Large intestine (tissue), 12 donors: ENCODE results near the gene ZNF776. TPM values are rescaled to one million over a fixed set of nuclear protein-coding genes. Genes with fewer than 3 reads are reported as not detected.

Experiments used
- DNase-seq, 2 donors: peaks; one replicate each; pipeline versions ENCODE4 v3.0.0 to v3.0.0-alpha.2; 2013
- H3K27ac ChIP-seq: one replicate; pipeline ENCODE4 v1.5.1; 2013; ENCODE audit warnings: low read length
- H3K27me3 ChIP-seq: 2 replicates; pipeline ENCODE4 v1.6.1; 2013; ENCODE audit warnings: low read length; ENCODE audit not compliant: control insufficient read depth, insufficient read depth
- H3K36me3 ChIP-seq: 2 replicates; pipeline ENCODE4 v1.6.1; 2013; ENCODE audit warnings: low read length; ENCODE audit not compliant: control insufficient read depth, insufficient read depth
- H3K4me1 ChIP-seq: one replicate; pipeline ENCODE4 v1.6.1; 2013; ENCODE audit warnings: low read length; ENCODE audit not compliant: control insufficient read depth, insufficient read depth
- H3K4me3 ChIP-seq: one replicate; pipeline ENCODE4 v1.5.1; 2013; ENCODE audit warnings: low read length
- H3K9me3 ChIP-seq: one replicate; pipeline ENCODE4 v1.6.1; 2013; ENCODE audit warnings: mild to moderate bottlenecking, low read depth, low read length, moderate library complexity; ENCODE audit not compliant: control insufficient read depth
- WGBS: methylation state at CpG from one replicate; pipeline ENCODE4 v1.1.5; 2013; ENCODE audit warnings: low lambda C conversion rate; ENCODE audit not compliant: insufficient coverage; 5-methylcytosine and 5-hydroxymethylcytosine counted together
- long read RNA-seq, 11 donors: transcript quantifications; one replicate each; lab custom pipeline, GENCODE V29; 2026
- polyA plus RNA-seq: library from polyadenylated mRNA; unstranded; fragments of 120-200 nt; gene quantifications from one replicate; pipeline ENCODE4 v1.2.1, GENCODE V29; 2013

ZNF776 gene
- 21.3 TPM for polyA plus RNA-seq
- long read RNA-seq, donor 1, full-length matches to known transcripts, result 1 of 1 reads
- long read RNA-seq, donor 1, partial matches to known transcripts, result 0 of 1 reads
- long read RNA-seq, donor 1, other reads (novel, unspliced or antisense), result 0 of 1 reads
- long read RNA-seq, donor 2, full-length matches to known transcripts, result 4 of 4 reads
- long read RNA-seq, donor 2, partial matches to known transcripts, result 0 of 4 reads
- long read RNA-seq, donor 2, other reads (novel, unspliced or antisense), result 0 of 4 reads
- long read RNA-seq, donor 3, full-length matches to known transcripts, result 3 of 8 reads
- long read RNA-seq, donor 3, partial matches to known transcripts, result 5 of 8 reads
- long read RNA-seq, donor 3, other reads (novel, unspliced or antisense), result 0 of 8 reads
- long read RNA-seq, donor 4, full-length matches to known transcripts, result 1 of 1 reads
- long read RNA-seq, donor 4, partial matches to known transcripts, result 0 of 1 reads
- long read RNA-seq, donor 4, other reads (novel, unspliced or antisense), result 0 of 1 reads
- long read RNA-seq, donor 5, result 0 reads
- long read RNA-seq, donor 6, full-length matches to known transcripts, result 4 of 4 reads
- long read RNA-seq, donor 6, partial matches to known transcripts, result 0 of 4 reads
- long read RNA-seq, donor 6, other reads (novel, unspliced or antisense), result 0 of 4 reads
- long read RNA-seq, donor 7, full-length matches to known transcripts, result 2 of 2 reads
- long read RNA-seq, donor 7, partial matches to known transcripts, result 0 of 2 reads
- long read RNA-seq, donor 7, other reads (novel, unspliced or antisense), result 0 of 2 reads
- long read RNA-seq, donor 8, full-length matches to known transcripts, result 6 of 6 reads
- long read RNA-seq, donor 8, partial matches to known transcripts, result 0 of 6 reads
- long read RNA-seq, donor 8, other reads (novel, unspliced or antisense), result 0 of 6 reads
- long read RNA-seq, donor 9, full-length matches to known transcripts, result 5 of 5 reads
- long read RNA-seq, donor 9, partial matches to known transcripts, result 0 of 5 reads
- long read RNA-seq, donor 9, other reads (novel, unspliced or antisense), result 0 of 5 reads
- long read RNA-seq, donor 10, full-length matches to known transcripts, result 7 of 7 reads
- long read RNA-seq, donor 10, partial matches to known transcripts, result 0 of 7 reads
- long read RNA-seq, donor 10, other reads (novel, unspliced or antisense), result 0 of 7 reads
- long read RNA-seq, donor 11, full-length matches to known transcripts, result 1 of 1 reads
- long read RNA-seq, donor 11, partial matches to known transcripts, result 0 of 1 reads
- long read RNA-seq, donor 11, other reads (novel, unspliced or antisense), result 0 of 1 reads

DNA sequence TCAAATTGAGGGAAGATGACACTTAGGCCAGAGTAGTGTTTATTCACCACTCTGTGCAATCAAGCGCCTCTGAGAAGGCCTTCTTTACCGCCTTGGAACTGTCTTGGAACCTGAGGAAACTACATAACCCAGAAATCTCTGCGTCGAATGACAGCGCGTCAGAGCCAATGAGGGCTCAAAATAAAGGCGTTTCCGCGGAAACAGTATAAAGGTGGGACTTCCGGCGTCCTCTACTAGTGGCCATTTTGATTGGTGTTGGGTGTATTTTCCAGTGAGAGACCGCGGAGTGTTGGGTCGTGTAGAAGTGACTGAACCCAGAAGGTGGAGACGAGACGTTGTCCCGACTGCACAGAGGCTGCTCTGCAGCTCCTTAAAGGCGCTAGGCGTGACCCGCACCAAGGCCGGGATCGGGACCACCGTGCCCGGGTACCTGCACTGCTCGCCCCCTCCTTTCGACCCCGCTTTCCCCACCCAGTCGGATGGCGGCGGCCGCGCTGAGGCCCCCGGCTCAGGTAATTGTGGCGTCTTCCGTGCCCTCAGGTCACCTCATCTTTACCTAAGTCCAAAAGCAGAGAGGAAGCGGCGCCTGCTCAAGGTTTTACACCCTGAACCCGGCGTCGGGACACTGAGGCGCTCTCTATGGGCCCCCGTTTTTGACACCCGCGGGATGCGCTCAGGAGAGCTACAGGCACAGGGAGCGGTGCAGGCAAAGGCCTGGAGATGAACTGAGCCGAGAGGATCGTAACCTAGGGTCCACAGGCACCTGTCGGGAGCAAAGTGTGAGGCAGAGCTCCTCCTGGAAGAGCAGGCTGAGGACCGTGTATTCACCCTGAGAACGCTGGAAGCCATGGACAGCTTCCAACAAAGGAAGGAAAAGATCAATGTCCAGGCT is at the start of gene ZNF776:
ZNF776 (plus strand) TSS at position 236 of the 892 bp plus-strand sequence; CDS start at position 480, 244 bp downstream.
- H3K36me3 ChIP-seq, result peaks cover 33% of the 10 kb centered on the region
- H3K9me3 ChIP-seq, result peaks cover 33% of the 10 kb centered on the region
- no peaks in the 10 kb centered on the region for H3K27me3 ChIP-seq
- peak within 1 kb of the TSS; percentile 95 for H3K4me3 ChIP-seq
- DNase-seq, result peak; percentile 89 to 94
- WGBS, result no CpG with 5 or more reads among the region's 51 CpGs
- peaks cover 5% of the 10 kb centered on the region for H3K4me1 ChIP-seq
- peak within 1 kb of the TSS; percentile 71 for H3K27ac ChIP-seq

DNA sequence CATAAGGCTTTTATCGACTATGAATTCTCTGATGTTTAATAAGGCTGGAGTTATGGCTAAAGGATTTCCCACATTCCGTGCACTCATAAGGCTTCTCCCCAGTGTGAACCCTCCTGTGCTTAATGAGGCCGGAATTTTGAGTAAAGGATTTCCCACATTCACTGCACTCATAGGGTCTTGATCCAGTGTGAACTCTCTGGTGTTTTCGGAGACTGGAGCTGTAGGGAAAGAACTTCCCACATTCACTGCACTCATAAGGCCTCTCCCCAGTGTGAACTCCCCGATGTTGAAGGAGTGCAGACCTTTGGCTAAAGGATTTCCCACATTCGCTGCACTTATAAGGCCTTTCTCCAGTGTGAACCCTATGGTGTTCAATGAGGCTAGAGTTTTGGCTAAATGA is 45.0 kb upstream of the ZNF776 start:
- H3K9me3 ChIP-seq, result peaks cover 32% of the 10 kb centered on the region
- no peak overlapping the region for H3K27ac ChIP-seq
- H3K4me3 ChIP-seq, result no peak overlapping the region
- H3K36me3 ChIP-seq, result peaks cover 68% of the 10 kb centered on the region
- no peak for DNase-seq
- H3K27me3 ChIP-seq, result no peaks in the 10 kb centered on the region
- no peaks in the 10 kb centered on the region for H3K4me1 ChIP-seq
- no CpG with 5 or more reads among the region's 6 CpGs for WGBS

- Histone ChIP-seq H3K4me1 (peaks cover 11% of the 10 kb centered on the region), H3K4me3 (no peak overlapping the region), H3K27me3 (no peaks in the 10 kb centered on the region), H3K36me3 (peaks cover 58% of the 10 kb centered on the region), H3K27ac (no peak overlapping the region), H3K9me3 (peaks cover 39% of the 10 kb centered on the region)
- DNase-seq, result no peak
- WGBS, result no CpG with 5 or more reads among the region's 1 CpG
Measured at GRCh38 chr19:57706346-57706745, 40.3 kb upstream of the ZNF776 start.

DNA sequence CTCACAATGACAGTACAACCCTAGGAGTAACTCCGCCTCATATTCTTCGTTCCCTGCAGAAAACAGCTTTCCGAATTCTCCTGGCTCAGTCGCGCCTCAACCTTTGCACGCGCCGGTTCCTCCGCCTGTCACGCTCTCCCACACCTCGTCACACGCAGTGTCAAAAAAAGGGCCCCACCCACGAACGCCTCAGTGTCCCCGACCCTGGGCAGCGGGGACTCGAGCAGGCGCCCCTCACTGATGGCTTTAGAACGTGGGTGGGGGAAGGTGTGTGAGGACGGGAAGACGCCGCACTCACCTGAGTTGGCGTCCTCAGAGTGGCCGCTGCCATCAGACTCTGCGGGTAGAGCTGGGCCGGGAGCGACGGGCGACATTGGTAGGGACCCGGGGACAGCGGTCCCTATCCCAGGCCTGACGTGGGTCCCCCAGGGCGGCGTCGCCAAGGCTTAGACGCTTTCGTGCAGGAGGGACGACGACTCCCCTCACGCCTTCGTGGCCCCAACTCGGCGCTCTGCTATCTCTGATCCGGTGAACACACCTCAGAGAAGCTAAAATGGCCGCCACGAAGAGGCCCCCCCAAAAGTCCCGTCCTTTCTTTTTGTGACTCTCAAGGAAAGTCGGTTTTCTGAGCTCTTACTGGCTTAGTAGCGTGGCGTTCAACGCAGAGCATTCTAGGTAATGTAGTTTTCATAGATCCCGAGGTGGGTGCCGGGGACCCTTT is 37.8 kb upstream of the ZNF776 start, which contains the start of gene ZNF154:
ZNF154 (minus strand) TSS at position 564 of the 721 bp plus-strand sequence; CDS start at position 331, 233 bp downstream.
- WGBS, result no CpG with 5 or more reads among the region's 53 CpGs
- DNase-seq, result peak; percentile 73 to 93
- Histone ChIP-seq H3K4me1 (peaks cover 11% of the 10 kb centered on the region), H3K36me3 (peaks cover 37% of the 10 kb centered on the region), H3K27me3 (no peaks in the 10 kb centered on the region), H3K4me3 (peak within 1 kb of the TSS; percentile 87), H3K27ac (peak within 1 kb of the TSS; percentile 90), H3K9me3 (peaks cover 21% of the 10 kb centered on the region)

GRCh38 chr19:57709616-57710015 is 37.0 kb upstream of the ZNF776 start:
- Histone ChIP-seq H3K27ac (peak overlapping the region; percentile 90), H3K36me3 (peaks cover 29% of the 10 kb centered on the region), H3K4me1 (peaks cover 11% of the 10 kb centered on the region), H3K9me3 (peaks cover 17% of the 10 kb centered on the region), H3K27me3 (no peaks in the 10 kb centered on the region), H3K4me3 (peak overlapping the region; percentile 87)
- WGBS, result no CpG with 5 or more reads among the region's 15 CpGs
- DNase-seq, result no peak

- WGBS, result no CpG with 5 or more reads among the region's 1 CpG
- no peak overlapping the region for H3K4me3 ChIP-seq
- no peak for DNase-seq
- peaks cover 8% of the 10 kb centered on the region for H3K36me3 ChIP-seq
- no peaks in the 10 kb centered on the region for H3K27me3 ChIP-seq
- H3K27ac ChIP-seq, result no peak overlapping the region
- H3K4me1 ChIP-seq, result peaks cover 11% of the 10 kb centered on the region
- H3K9me3 ChIP-seq, result peaks cover 4% of the 10 kb centered on the region
Measured at GRCh38 chr19:57712222-57712621, 34.4 kb upstream of the ZNF776 start.

- no peaks in the 10 kb centered on the region for H3K27me3 ChIP-seq
- no peak overlapping the region for H3K4me3 ChIP-seq
- peaks cover 38% of the 10 kb centered on the region for H3K9me3 ChIP-seq
- H3K4me1 ChIP-seq, result no peaks in the 10 kb centered on the region
- DNase-seq, result no peak
- H3K36me3 ChIP-seq, result peaks cover 44% of the 10 kb centered on the region
- H3K27ac ChIP-seq, result no peak overlapping the region
Measured at GRCh38 chr19:57719424-57719823, 27.2 kb upstream of the ZNF776 start.

GRCh38 chr19:57719901-57720519 is 26.6 kb upstream of the ZNF776 start:
- Histone ChIP-seq H3K36me3 (peaks cover 44% of the 10 kb centered on the region), H3K27me3 (no peaks in the 10 kb centered on the region), H3K4me3 (no peak overlapping the region), H3K27ac (no peak overlapping the region), H3K4me1 (no peaks in the 10 kb centered on the region), H3K9me3 (peaks cover 39% of the 10 kb centered on the region)
- no CpG with 5 or more reads among the region's 4 CpGs for WGBS
- no peak for DNase-seq
